ENCODE measurements around the gene WNT11. TPM values are rescaled to one million over a fixed set of nuclear protein-coding genes. Genes with fewer than 3 reads are reported as not detected.

WNT11 gene
- total RNA-seq, 5 donors from 2014 or later (not counting 1 experiment from before 2014, with no cell fraction given), result 0.47 to 1.3 (median 0.89) TPM; not detected in 1

DNA sequence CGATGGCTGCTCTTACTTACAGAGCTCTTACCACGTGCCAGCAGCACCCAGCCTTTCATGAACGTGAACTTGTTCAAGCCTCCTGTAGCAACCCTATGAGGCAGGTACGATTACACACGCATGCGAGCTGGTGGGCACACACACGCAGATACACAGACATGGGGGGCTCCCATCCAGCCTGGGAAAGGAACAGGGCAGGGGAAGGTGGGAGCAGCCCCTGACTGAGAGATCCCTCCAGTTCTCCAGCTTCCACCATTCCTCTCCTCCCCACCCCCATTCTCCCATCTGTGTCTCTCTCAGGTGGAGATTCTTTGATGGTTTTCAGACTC, 37.6 kb upstream of the WNT11 start:
- POLR2A ChIA-PET, result no interaction called here

DNA sequence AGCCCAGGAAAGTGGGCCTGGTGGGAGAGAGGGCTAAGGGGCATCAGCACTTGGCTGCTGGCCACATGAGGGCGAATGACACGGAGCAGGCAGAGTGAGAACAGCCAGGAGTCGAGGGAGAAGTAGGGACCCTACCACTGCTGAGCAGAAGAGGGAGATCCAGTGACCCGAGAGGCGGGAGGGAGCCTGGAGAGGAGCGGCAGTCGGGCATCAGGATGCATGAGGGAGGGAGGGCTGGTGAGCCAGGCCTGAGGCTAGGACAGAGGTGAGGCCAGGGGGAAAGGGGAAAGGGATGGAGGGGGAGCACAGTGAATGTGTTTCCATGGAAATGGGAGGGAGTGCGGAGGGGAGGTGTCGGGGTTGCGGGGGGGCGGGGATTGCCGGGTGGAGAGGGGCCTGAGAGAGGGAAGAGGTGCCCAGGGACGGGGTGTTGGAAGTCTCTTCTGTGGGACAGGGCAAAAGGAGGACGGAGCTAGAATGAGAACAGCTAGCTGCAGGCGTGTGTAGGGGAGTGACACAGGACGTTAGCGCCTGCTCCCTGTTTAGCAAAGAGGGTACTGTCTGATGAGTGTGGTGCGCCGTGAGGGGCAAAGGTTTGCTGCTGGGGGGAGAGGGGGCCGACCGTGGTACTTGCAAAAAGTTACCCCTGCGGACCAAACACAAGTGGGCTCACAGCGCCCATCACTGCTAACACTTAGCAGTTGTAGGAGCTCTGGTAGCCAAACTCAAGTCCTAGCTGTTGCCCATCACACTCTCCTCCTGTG, 37.1 kb upstream of the WNT11 start:
- Histone ChIP-seq H3K4me3 (ENCODE audit: control insufficient read depth in 1 of 2, extremely low read depth in 1 of 2, low read length in 1 of 2) (no peak overlapping the region), H3K9me3 (no peaks in the 10 kb centered on the region), H3K4me1 (ENCODE audit: control insufficient read depth in 1 of 2, extremely low read depth in 1 of 2, insufficient read depth in 2 of 2, low read length in 2 of 2) (no peaks in the 10 kb centered on the region), H3K27me3 (replicated peaks in 1 of 2; ENCODE audit: control insufficient read depth in 2 of 2, extremely low read depth in 1 of 2, insufficient read depth in 2 of 2, low read length in 1 of 2) (peaks cover 0 to 12% of the 10 kb centered on the region in 2 experiments), H3K27ac (ENCODE audit: low read length) (no peak overlapping the region), H3K36me3 (ENCODE audit: control insufficient read depth in 2 of 2, extremely low read depth in 1 of 2, insufficient read depth in 1 of 2, low read length in 1 of 2) (no peaks in the 10 kb centered on the region)
- Mint-ChIP-seq H3K9me3 (no peaks in the 10 kb centered on the region), H3K4me1 (no peaks in the 10 kb centered on the region), H3K27ac (no peak overlapping the region), H3K4me3 (no peak overlapping the region), H3K27me3 (no peaks in the 10 kb centered on the region), H3K36me3 (no peaks in the 10 kb centered on the region)
- 78% methylated on average over 18 of the region's 23 CpGs for WGBS (ENCODE audit: insufficient coverage)
- POLR2A ChIA-PET, result no interaction called here
- CTCF ChIA-PET, result no interaction called here
- no peak for ATAC-seq (replicated peaks in 1 of 4)
- DNase-seq, result no peak

More for the DNA sequence above, 37.6 kb upstream of the WNT11 start:
- no peaks in the 10 kb centered on the region for H3K4me1 Mint-ChIP-seq
- H3K36me3 ChIP-seq (ENCODE audit: control insufficient read depth in 2 of 2, extremely low read depth in 1 of 2, insufficient read depth in 1 of 2, low read length in 1 of 2), result no peaks in the 10 kb centered on the region
- H3K9me3 ChIP-seq, result no peaks in the 10 kb centered on the region
- ATAC-seq (replicated peaks in 1 of 4) (no peak), DNase-seq (no peak)
- 100% methylated on average over 1 of the region's 7 CpGs for WGBS (ENCODE audit: insufficient coverage)
- no peak overlapping the region for H3K27ac Mint-ChIP-seq
- no peaks in the 10 kb centered on the region for H3K27me3 Mint-ChIP-seq
- no peak overlapping the region for H3K4me3 Mint-ChIP-seq
- no peak overlapping the region for H3K4me3 ChIP-seq (ENCODE audit: control insufficient read depth in 1 of 2, extremely low read depth in 1 of 2, low read length in 1 of 2)
- H3K27ac ChIP-seq (ENCODE audit: low read length), result no peak overlapping the region
- CTCF ChIA-PET, result no interaction called here
- H3K36me3 Mint-ChIP-seq, result no peaks in the 10 kb centered on the region
- H3K4me1 ChIP-seq (ENCODE audit: control insufficient read depth in 1 of 2, extremely low read depth in 1 of 2, insufficient read depth in 2 of 2, low read length in 2 of 2), result no peaks in the 10 kb centered on the region
- H3K27me3 ChIP-seq (replicated peaks in 1 of 2; ENCODE audit: control insufficient read depth in 2 of 2, extremely low read depth in 1 of 2, insufficient read depth in 2 of 2, low read length in 1 of 2), result peaks cover 0 to 12% of the 10 kb centered on the region in 2 experiments
- H3K9me3 Mint-ChIP-seq, result no peaks in the 10 kb centered on the region

DNA sequence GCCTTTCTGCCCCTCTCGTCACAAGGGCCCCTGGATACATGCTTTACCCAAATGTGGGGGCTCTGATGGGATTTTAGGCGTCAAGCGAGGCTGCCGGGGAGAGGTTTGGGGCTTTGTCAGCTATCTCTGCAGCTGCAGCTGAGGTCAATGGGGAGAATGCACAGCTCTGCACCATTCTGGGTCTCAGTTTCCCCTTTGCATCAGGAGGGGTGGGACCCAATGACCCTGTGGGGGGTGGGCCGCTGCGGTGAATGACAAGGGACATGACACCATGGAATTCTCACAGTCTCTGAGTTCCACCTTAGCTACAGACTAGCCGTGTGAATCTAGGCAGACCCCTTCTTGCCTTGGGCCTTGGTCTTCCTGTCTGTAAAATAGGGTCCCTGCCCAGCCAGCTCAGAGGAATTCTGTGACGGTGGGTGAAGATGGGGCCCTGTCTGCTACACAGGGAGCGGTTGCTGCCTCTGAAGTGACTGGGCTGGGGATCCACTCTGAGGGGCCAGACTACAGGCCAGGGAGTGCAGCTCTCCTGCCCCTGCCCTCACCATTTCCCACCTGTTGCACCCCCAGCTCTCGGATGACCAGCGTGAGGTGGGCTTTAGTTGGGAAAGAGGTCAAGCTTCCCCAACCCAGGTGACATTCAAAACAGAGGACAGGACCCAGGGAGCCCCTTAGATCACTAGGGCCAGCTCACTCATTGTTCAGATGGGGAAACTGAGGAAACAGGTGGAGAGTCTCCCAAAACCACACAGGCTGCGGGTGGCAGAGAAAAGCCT, 35.9 kb upstream of the WNT11 start:
- ChIA-PET POLR2A (no interaction called here), CTCF (no interaction called here)
- H3K36me3 Mint-ChIP-seq, result no peaks in the 10 kb centered on the region
- Histone ChIP-seq H3K36me3 (ENCODE audit: control insufficient read depth in 2 of 2, extremely low read depth in 1 of 2, insufficient read depth in 1 of 2, low read length in 1 of 2) (no peaks in the 10 kb centered on the region), H3K27me3 (replicated peaks in 1 of 2; ENCODE audit: control insufficient read depth in 2 of 2, extremely low read depth in 1 of 2, insufficient read depth in 2 of 2, low read length in 1 of 2) (peaks cover 0 to 11% of the 10 kb centered on the region in 2 experiments), H3K4me3 (ENCODE audit: control insufficient read depth in 1 of 2, extremely low read depth in 1 of 2, low read length in 1 of 2) (no peak overlapping the region), H3K4me1 (ENCODE audit: control insufficient read depth in 1 of 2, extremely low read depth in 1 of 2, insufficient read depth in 2 of 2, low read length in 2 of 2) (no peaks in the 10 kb centered on the region), H3K27ac (ENCODE audit: low read length) (no peak overlapping the region), H3K9me3 (no peaks in the 10 kb centered on the region)
- peaks cover 0 to 3% (median 0%) of the 10 kb centered on the region in 3 donors for H3K4me1 Mint-ChIP-seq
- H3K4me3 Mint-ChIP-seq, result no peak overlapping the region
- H3K27ac Mint-ChIP-seq, result no peak overlapping the region
- H3K9me3 Mint-ChIP-seq, result no peaks in the 10 kb centered on the region
- no peaks in the 10 kb centered on the region for H3K27me3 Mint-ChIP-seq
- 97% methylated on average over 6 of the region's 12 CpGs for WGBS (ENCODE audit: insufficient coverage)
- no peak for ATAC-seq (replicated peaks in 1 of 4)
- no peak for DNase-seq

DNA sequence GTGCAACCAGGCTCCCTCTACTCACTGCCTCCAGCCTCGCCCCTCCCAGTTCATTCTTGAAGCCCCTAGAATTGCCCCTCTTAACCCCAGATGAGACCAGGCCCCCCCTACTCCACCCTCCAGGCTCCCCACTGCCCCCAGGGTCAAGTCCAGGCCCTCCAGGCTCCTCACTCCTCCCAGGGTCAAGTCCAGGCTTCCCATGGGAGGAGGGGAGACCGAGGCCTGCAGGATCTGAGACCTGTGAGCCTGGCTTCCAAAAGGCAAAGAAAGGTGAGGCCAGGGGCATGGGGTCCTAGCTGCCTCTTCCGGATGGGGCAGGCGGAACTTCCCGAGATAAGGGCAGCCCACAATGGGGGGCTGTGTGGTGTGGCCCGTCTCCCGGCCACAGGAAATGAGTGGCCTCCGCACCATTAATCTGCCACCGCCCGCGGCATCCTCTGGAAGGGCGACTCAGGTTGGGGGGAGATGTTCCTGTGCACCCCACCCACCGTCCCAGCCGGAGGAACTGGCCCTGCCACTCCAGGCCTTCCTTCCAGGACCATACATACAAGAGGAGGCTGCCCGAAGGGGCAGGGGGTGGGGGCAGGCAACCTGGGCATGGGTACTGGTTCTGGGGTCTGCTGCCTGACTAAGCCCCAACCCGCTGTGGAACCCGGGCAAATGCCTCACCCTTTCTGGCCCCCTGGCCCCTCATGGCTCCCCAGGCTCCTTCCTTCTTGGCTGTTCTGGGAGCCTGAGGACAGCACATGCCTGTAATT, 35.1 kb upstream of the WNT11 start:
- Histone ChIP-seq H3K9me3 (no peaks in the 10 kb centered on the region), H3K36me3 (ENCODE audit: control insufficient read depth in 2 of 2, extremely low read depth in 1 of 2, insufficient read depth in 1 of 2, low read length in 1 of 2) (no peaks in the 10 kb centered on the region), H3K4me3 (ENCODE audit: control insufficient read depth in 1 of 2, extremely low read depth in 1 of 2, low read length in 1 of 2) (no peak overlapping the region), H3K27ac (ENCODE audit: low read length) (no peak overlapping the region), H3K27me3 (replicated peaks in 1 of 2; ENCODE audit: control insufficient read depth in 2 of 2, extremely low read depth in 1 of 2, insufficient read depth in 2 of 2, low read length in 1 of 2) (peaks cover 0 to 7% of the 10 kb centered on the region in 2 experiments), H3K4me1 (ENCODE audit: control insufficient read depth in 1 of 2, extremely low read depth in 1 of 2, insufficient read depth in 2 of 2, low read length in 2 of 2) (peaks cover 0 to 3% of the 10 kb centered on the region in 2 experiments)
- 91% methylated on average over 9 of the region's 17 CpGs for WGBS (ENCODE audit: insufficient coverage)
- peaks cover 2 to 9% (median 4%) of the 10 kb centered on the region in 3 donors for H3K4me1 Mint-ChIP-seq
- H3K36me3 Mint-ChIP-seq, result no peaks in the 10 kb centered on the region
- no peak overlapping the region for H3K27ac Mint-ChIP-seq
- ChIA-PET CTCF (no interaction called here), POLR2A (no interaction called here)
- no peaks in the 10 kb centered on the region for H3K9me3 Mint-ChIP-seq
- ATAC-seq (replicated peaks in 1 of 4), result no peak
- H3K4me3 Mint-ChIP-seq, result no peak overlapping the region
- H3K27me3 Mint-ChIP-seq, result no peaks in the 10 kb centered on the region
- DNase-seq, result no peak

DNA sequence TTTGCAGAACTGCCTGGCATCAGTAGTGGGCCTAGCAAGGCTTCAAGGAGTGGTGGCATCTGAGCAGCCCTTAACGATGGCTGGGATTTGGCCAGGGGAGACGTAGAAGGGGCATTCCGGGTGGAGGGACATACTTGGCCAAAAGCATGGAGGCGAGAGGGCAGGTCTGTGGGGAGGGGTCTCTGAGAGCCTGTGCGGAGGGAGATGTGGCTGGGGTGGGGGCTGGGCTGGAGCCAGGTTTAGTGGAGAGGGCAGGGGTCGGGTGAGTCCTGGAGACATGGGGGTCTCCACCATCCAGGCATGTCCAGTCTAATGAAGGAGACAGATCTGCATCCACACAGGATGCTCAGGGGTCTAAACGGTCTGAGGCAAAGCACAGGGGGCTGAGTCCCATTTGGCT, 34.4 kb upstream of the WNT11 start:
- ChIA-PET CTCF (no interaction called here), POLR2A (no interaction called here)
- Histone ChIP-seq H3K4me1 (ENCODE audit: control insufficient read depth in 1 of 2, extremely low read depth in 1 of 2, insufficient read depth in 2 of 2, low read length in 2 of 2) (peaks cover 0 to 10% of the 10 kb centered on the region in 2 experiments), H3K9me3 (no peaks in the 10 kb centered on the region), H3K27me3 (replicated peaks in 1 of 2; ENCODE audit: control insufficient read depth in 2 of 2, extremely low read depth in 1 of 2, insufficient read depth in 2 of 2, low read length in 1 of 2) (peaks cover 0 to 7% of the 10 kb centered on the region in 2 experiments), H3K36me3 (ENCODE audit: control insufficient read depth in 2 of 2, extremely low read depth in 1 of 2, insufficient read depth in 1 of 2, low read length in 1 of 2) (no peaks in the 10 kb centered on the region), H3K4me3 (ENCODE audit: control insufficient read depth in 1 of 2, extremely low read depth in 1 of 2, low read length in 1 of 2) (no peak overlapping the region), H3K27ac (ENCODE audit: low read length) (no peak overlapping the region)
- H3K36me3 Mint-ChIP-seq, result no peaks in the 10 kb centered on the region
- H3K4me1 Mint-ChIP-seq, result peaks cover 2 to 14% (median 12%) of the 10 kb centered on the region in 3 donors
- H3K27ac Mint-ChIP-seq, result no peak overlapping the region
- peaks cover 0 to 1% of the 10 kb centered on the region in 2 donors for H3K27me3 Mint-ChIP-seq
- WGBS (ENCODE audit: insufficient coverage), result 84% methylated on average over 6 of the region's 7 CpGs
- ATAC-seq (replicated peaks in 1 of 4), result no peak
- no peaks in the 10 kb centered on the region for H3K9me3 Mint-ChIP-seq
- H3K4me3 Mint-ChIP-seq, result no peak overlapping the region
- DNase-seq, result no peak

DNA sequence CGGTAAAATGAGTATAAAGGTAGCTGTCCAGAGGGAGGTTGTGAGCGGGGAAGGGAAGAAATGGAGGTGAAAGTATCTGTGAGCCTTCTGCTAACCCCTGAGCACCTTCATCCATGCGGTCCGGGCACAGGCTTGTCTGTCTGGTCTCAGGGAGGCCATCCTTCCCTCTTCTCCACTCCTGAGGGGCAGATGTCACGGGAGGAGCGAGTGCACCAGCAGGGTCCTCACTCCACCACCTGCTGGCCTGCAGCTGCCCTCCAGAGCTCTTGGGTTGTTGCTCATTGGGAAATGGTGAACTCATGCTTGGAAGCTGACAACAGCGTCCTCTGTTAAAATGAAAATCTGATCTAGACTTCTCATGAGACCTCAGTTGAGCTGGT, 33.8 kb upstream of the WNT11 start:
- H3K27ac ChIP-seq (ENCODE audit: low read length), result no peak overlapping the region
- DNase-seq, result no peak
- H3K27ac Mint-ChIP-seq, result no peak overlapping the region
- peaks cover 0 to 7% of the 10 kb centered on the region in 2 experiments for H3K27me3 ChIP-seq (replicated peaks in 1 of 2; ENCODE audit: control insufficient read depth in 2 of 2, extremely low read depth in 1 of 2, insufficient read depth in 2 of 2, low read length in 1 of 2)
- no peak overlapping the region for H3K4me3 Mint-ChIP-seq
- ChIA-PET POLR2A (no interaction called here), CTCF (no interaction called here)
- H3K36me3 Mint-ChIP-seq, result no peaks in the 10 kb centered on the region
- ATAC-seq (replicated peaks in 1 of 4), result no peak
- peaks cover 0 to 11% of the 10 kb centered on the region in 2 experiments for H3K4me1 ChIP-seq (ENCODE audit: control insufficient read depth in 1 of 2, extremely low read depth in 1 of 2, insufficient read depth in 2 of 2, low read length in 2 of 2)
- H3K27me3 Mint-ChIP-seq, result peaks cover 0 to 6% of the 10 kb centered on the region in 2 donors
- H3K9me3 Mint-ChIP-seq, result no peaks in the 10 kb centered on the region
- no peak overlapping the region for H3K4me3 ChIP-seq (ENCODE audit: control insufficient read depth in 1 of 2, extremely low read depth in 1 of 2, low read length in 1 of 2)
- peaks cover 2 to 18% (median 17%) of the 10 kb centered on the region in 3 donors for H3K4me1 Mint-ChIP-seq
- no peaks in the 10 kb centered on the region for H3K36me3 ChIP-seq (ENCODE audit: control insufficient read depth in 2 of 2, extremely low read depth in 1 of 2, insufficient read depth in 1 of 2, low read length in 1 of 2)
- H3K9me3 ChIP-seq, result no peaks in the 10 kb centered on the region
- 88% methylated on average over 2 of the region's 7 CpGs for WGBS (ENCODE audit: insufficient coverage)

All from T-cell (primary cell).